GM18870 (cell line): ENCODE data around the gene SLC22A23.

ENCODE experiments used
- ATAC-seq: cut with Tn5 transposase; IDR thresholded peaks from one replicate; pipeline ENCODE4 v1.9.1; 2021; ENCODE audit warnings: moderate library complexity; ENCODE audit not compliant: unreplicated experiment

The SLC22A23 gene

GRCh38 chr6:3289664-3290055, 167.2 kb downstream of the SLC22A23 start:
- ATAC-seq = no peak

- ATAC-seq = no peak
Observed at GRCh38 chr6:3288711-3289663, 167.9 kb downstream of the SLC22A23 start.

GRCh38 chr6:3287976-3288707, 168.7 kb downstream of the SLC22A23 start:
- no peak for ATAC-seq

- no peak for ATAC-seq
Observed at GRCh38 chr6:3287308-3287707, 169.5 kb downstream of the SLC22A23 start.

GRCh38 chr6:3286641-3287171, 170.1 kb downstream of the SLC22A23 start:
- ATAC-seq = no peak

DNA sequence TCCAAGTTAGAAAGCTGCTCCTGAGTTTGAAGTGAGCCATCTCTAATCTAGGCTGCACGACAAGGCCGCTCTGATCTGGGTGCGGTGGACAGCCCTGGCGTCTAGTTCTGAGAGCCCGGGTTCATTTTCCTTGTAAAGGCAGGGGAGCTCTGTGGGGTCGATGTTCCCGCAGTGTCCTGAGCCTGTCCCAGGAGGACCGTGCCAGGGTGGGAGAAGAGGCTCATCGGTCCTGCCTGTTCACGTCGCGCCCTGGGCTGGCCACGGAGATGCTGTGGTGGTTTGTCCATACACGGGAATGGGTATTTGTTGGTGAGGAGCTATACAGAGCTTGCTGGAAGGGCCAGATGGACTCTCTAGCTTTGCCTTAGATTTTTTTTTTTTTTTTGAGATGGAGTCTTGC, 171.1 kb downstream of the SLC22A23 start:
- ATAC-seq = no peak

DNA sequence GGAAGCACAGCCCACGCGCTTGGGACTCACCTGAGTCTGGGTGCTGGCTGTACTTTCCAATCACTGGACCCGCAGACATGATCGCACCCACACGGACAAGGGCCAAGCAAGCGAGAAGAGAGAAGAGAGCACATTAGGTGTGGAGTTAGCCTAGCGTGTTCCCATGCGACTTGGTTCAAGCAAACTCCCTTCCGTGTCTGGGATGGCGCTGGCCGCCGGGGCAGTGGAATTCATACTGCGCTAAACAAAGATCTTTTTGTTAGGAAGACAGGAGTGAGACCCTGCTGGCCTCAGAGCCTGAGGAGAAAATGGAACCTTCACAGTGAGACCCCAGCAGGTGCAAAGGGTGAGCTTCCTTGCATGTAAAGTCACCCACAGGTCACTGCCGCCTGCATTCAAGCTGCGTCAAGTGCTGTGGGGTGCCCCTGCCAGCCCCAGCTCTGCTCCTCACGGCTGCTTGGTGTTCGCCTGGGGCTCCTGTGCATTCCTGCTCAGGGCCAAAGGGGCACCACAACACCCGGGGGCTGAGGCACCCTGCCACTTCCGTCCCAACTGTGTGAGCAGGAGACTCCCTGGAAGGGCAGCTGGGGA, 171.7 kb downstream of the SLC22A23 start:
- ATAC-seq = no peak

- no peak for ATAC-seq
Observed at GRCh38 chr6:3284436-3284876, 172.4 kb downstream of the SLC22A23 start.

GRCh38 chr6:3283641-3284435, 173.0 kb downstream of the SLC22A23 start:
- no peak for ATAC-seq

GRCh38 chr6:3283241-3283640, 173.6 kb downstream of the SLC22A23 start:
- ATAC-seq = no peak

- no peak for ATAC-seq
Observed at GRCh38 chr6:3282476-3283236, 174.2 kb downstream of the SLC22A23 start.

GRCh38 chr6:3281631-3282475, 175.0 kb downstream of the SLC22A23 start:
- no peak for ATAC-seq

DNA sequence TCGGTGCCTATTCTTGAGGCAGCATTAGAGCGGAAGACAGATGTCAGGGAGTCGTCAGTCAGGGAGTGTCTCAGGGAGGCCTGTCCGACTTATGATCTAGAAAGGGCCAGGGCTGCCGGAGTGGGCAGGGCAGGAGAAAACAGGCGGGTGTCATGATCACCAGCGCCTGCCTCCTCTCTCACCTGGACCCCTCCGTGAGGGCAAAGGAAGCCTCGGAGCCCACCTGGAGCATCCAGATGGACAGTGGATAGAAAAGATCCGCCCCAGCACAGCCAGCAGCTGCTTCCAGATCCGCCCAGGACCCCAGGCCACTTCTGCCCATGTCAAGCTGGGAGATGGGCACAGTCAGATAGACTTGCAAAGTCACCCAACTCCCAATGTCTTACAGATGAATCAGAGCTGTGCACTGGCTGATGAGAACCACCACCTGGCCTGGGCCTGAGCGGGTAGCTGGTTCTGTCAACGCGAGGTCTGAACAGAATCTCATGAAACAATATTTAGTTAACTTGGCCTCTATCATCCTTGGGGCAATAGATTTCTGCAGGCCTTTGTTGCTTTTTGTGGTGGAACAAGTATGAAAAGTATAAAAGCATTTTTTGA, 175.9 kb downstream of the SLC22A23 start:
- ATAC-seq = no peak

DNA sequence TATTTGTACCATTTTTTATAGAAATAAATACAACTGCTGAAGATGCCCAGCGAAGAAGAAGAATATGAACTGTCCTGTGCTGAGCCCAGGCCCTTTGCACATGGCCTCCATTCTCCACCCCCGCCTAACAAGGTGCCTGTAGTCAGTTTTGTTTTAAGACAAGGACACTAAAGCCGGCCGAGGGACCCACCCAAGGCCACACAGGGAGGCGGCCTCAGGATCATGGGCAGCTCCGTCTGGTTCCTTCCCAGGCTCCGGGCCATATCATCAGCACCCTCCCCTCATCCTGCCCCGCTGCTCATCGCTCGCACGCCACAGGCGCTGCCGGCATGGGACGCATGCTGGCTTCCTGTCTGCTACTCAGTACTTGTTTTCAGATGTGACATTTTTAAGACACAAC, 176.8 kb downstream of the SLC22A23 start:
- no peak for ATAC-seq

DNA sequence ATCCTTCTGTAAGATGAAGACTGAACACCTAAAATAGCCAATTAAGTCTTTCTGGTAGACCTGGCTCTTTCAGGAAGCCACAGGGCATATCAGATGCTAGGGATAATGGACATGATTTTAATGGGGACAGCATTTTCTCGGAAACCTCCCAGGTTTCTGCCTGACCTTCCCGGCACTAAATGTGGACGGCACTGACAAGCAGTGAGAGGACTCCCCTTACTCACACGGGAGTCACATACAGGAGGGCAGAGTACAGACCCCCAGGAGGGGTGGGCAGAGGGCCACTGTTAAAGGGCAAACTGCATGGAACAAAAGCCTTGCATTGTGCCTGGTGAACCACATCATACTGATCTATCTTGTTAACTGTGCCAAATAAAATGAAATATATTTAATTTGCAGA, 178.2 kb downstream of the SLC22A23 start:
- no peak for ATAC-seq

GRCh38 chr6:3277851-3278416, 178.9 kb downstream of the SLC22A23 start:
- ATAC-seq = no peak

DNA sequence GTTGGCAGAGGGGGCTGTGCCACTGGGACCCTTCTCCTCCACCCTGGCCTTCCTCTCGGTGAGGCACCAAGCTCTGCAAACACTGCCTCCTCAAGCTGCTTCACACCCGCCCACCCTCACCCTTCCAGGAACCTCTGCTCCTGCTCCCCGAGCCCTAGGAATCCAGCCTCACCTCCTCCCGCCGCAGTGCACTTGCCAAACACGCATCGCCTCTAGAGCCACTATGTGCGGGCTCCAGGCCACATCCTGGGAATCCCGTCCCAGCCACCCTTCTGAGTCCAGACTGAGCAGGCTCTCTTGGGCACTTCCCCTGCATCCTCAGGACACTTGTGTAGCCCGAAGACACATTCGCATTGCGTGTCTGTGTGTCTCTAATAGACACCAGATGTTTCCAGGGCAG, 179.6 kb downstream of the SLC22A23 start:
- no peak for ATAC-seq
